ENCODE results near the gene NCKAP5L.
"Not testable (repeated sequence)": the region's sequence is repeated elsewhere in the genome, so short reads cannot be mapped to it uniquely, and the experiment has no call there.

The NCKAP5L gene

DNA sequence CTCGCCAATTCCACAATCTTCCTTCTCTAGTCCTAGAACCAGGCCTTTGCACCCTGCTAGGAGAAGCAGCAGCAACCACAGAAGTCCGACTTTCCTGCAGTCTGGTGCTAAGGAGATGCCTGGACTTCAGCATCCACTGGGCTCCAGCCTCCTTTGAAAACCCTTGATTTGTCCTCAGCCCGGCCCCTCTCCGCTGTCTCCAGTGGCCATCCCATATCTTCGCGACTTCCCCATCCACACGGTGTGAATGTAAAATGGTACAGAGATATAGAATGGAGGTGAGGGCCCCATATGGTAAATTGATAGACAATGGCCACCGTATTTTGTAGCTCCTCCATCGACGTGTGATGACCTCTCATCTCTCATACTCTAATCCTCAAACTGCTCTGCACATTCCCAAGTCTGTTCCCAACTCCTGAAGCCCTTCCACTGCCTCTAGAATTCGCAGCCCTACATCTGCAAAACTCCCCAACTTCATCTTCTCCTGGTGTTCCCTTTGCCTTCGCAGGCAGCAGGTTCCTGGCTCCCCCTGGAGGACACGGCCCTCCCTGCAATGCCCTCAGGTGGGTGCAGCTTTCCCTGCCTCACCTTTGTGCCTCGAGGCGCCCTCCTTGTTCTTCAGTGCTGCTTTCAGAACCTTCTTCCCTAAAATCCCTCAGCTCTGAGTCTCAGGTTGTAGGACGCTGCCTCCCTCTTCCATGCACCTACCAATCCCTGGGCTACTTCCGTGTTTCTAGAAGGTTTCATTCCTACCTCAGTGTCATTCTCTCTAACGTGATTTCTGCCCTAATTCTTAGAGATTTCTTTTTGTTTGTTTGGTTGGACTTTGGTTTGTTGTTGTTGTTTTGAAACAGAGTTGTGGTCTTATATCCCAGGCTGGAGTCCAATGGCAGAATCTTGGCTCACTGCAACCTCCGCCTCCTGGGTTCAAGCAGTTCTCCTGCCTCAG lies 50.1 kb downstream of the NCKAP5L start:
- peak; percentile 49 to 63 for DNase-seq (ENCODE audit: low read depth in 2 of 2)

GRCh38 chr12:49777341-49777740 lies 50.9 kb downstream of the NCKAP5L start:
- no peak for DNase-seq (ENCODE audit: low read depth in 2 of 2)

DNA sequence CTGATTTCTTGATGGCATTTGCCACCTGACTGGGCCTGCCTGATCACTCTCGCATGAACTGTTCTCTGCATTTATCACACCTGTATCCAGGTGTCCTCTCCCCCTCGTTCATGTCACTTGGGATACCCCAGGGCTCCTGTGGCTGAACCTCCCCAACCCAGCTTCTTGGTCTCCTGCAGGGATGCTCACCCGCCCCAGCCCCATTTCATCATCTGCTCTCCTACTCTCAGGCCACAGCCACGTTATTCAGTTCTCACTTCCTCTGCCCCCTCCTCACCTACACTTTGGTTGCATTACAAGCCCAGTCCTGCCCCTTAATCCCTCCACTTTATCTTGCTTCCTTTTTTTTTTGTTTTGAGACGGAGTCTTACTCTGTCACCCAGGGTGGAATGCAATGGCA lies 51.4 kb downstream of the NCKAP5L start:
- DNase-seq (ENCODE audit: low read depth in 2 of 2), result no peak

- peak in 1 of 2 donors; percentile 8 for DNase-seq (ENCODE audit: low read depth in 2 of 2)
Measured at GRCh38 chr12:49776413-49776812, 51.8 kb downstream of the NCKAP5L start.

GRCh38 chr12:49773102-49773501 lies 55.1 kb downstream of the NCKAP5L start:
- not testable (repeated sequence) for DNase-seq (ENCODE audit: low read depth in 2 of 2)

- DNase-seq (ENCODE audit: low read depth in 2 of 2), result no peak
Measured at GRCh38 chr12:49767333-49767732, 60.9 kb downstream of the NCKAP5L start.

- no peak for DNase-seq (ENCODE audit: low read depth in 2 of 2)
Measured at GRCh38 chr12:49766115-49766455, 62.1 kb downstream of the NCKAP5L start.

GRCh38 chr12:49764126-49764525 lies 64.1 kb downstream of the NCKAP5L start:
- DNase-seq (ENCODE audit: low read depth in 2 of 2), result no peak

DNA sequence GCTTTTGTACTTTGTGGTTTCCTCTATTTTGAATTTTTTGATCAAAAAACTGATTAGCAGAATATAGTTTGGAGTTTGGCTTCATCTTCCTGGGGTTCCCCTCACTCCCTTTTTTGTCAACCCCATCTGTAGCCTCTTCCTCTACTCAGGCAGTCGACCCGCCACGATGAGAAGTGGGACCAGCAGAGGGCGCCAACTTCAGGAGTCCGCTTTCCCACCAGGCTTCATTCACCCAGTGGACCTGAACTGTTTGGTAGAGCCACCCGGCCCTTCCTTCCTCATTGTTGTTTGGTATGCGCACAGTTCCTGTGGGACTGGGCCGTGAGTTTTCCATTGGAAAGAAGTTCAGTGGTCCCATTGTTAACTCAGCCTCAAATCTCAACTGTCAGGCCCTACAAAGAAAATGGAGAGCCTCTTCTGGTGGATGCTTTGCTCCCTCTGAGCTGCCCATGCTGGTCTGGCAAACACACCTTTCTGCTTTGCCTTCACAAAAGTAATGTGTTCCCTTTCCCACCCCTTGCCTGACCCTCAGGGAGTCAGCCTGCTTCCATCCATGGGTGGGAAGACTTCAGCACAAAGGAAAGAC lies 65.1 kb downstream of the NCKAP5L start:
- DNase-seq (ENCODE audit: low read depth in 2 of 2), result peak; percentile 51 to 64

GRCh38 chr12:49762468-49762847 lies 65.8 kb downstream of the NCKAP5L start:
- DNase-seq (ENCODE audit: low read depth in 2 of 2), result no peak

GRCh38 chr12:49761677-49762467 lies 66.3 kb downstream of the NCKAP5L start:
- no peak for DNase-seq (ENCODE audit: low read depth in 2 of 2)

DNA sequence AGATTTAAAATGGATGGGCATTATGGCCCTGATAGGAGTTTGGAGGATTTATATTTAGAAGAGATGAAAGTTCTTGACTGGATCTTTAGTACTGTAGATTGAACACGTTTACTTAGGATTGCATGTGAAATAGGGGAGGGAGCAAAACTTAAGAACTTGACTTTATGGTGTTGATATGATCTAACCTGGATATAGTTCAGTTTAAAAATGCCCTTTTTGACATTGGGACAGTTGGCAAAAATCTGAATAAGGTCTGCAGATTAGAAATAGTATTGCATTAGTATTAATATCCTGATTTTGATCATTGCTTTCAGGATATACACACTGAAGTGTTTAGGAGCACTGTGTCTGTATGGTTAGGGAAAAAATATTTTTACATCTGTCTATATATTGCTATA lies 77.2 kb downstream of the NCKAP5L start:
- DNase-seq (ENCODE audit: low read depth in 2 of 2), result no peak

GRCh38 chr12:49750027-49750995 lies 77.9 kb downstream of the NCKAP5L start:
- no peak for DNase-seq (ENCODE audit: low read depth in 2 of 2)

GRCh38 chr12:49748800-49749199 lies 79.4 kb downstream of the NCKAP5L start:
- no peak for DNase-seq (ENCODE audit: low read depth in 2 of 2)

GRCh38 chr12:49748306-49748705 lies 79.9 kb downstream of the NCKAP5L start:
- no peak for DNase-seq (ENCODE audit: low read depth in 2 of 2)

DNA sequence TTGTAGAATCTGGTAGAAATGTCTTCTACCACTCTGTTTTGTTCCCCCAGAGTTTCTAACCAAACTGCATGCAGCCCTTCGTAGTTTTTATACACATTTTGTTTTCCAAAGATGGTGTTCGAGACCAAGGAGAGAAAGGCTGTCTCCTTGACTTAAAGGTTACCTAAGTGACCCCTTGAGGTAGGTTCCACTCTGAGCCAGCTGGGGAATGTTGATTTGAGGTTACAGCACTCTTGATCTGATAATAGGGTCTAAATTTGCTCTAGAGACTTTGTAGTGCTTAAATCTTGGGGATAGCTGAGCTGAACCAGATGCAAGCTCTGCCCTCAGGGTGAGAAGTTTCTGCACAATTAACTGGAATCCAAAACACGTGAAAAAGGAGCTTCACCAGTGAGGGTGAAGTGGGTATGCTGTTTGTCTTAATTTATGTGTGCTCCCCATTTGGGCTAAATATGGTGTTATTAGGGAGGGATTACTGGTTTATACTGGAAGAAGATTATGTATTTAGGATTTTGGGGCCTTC lies 83.8 kb downstream of the NCKAP5L start:
- no peak for DNase-seq (ENCODE audit: low read depth in 2 of 2)

DNA sequence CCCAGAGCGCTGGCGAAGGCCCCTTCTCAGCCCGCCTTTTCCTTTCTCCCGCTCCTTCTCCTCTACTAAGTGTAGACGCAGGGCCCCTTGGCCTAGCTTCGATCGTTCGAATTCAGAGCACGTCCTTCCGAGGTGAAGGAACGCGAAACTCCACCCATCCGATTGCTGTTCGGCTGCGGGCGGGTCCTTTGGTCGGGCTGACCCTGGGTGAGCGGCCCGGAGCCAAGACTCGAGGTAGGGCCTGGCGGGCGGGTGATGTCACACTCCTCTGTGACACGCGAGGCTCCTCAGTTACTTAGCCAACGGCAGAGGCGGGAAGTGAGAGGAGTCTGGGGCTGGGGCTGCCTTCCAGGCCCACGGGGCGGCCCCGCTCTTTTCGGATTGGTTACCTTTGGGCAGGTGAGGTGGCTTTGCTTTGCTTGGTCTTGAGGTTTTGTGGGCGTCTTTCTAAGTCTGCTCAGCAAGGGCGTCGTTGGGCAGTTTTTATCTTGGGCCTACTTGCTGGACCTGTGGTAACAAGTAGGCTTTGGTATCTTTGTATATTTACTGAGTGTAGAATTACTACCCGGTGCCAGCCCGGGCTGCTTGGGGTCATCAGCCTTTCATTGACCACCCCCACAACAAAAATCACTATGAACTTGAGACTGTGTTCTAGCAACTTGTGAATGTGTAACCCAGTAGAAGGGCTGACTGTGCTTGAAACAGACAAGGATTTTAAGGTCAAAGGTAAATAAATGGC lies 86.2 kb downstream of the NCKAP5L start:
- peak; percentile 59 to 61 for DNase-seq (ENCODE audit: low read depth in 2 of 2)
